ENCODE data around the gene MYLK4.

The MYLK4 gene

DNA sequence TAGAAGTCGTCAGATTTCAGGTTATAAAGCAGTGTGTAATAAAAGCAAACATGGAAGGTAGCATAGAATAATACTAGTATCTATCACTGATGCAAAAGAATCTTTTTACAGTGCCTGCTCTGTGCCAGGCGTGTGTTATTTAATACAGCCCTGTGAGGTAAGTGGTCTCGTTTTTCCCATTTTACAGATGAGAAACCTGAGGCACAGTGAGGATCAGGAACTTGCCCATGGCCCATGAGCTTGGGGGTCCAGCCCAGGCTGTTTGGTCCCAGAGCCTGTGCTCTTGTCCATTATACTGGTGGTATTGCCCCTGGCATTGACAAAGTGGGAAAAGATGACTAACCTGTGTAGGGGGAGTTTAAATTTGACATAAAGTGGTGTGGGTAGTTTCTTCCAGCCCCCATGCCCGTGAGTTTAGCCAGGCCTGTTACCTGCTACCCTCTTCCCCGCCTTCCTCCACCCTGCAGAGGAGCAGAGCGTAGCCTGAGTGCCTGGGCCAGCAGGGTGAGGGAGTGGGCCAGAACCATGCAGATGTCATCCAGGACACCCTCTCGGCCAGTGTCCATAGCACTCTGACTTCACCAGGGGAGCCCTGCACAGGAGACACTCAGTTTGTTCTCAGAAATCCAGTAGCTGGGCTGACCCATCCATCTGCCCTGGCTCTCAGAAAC is 31.1 kb upstream of the MYLK4 start:
- no peaks in the 10 kb centered on the region for H3K9me3 ChIP-seq (ENCODE audit: control insufficient read depth, insufficient read depth, low read length)
- TF ChIP-seq CTCF (IDR thresholded peaks at IDR 0.05; ENCODE audit: low read depth, low read length, poor library complexity, severe bottlenecking) (no peak), EZH2phosphoT487 (IDR thresholded peaks at IDR 0.05; ENCODE audit: borderline replicate concordance, low read length) (no peak)
- H3K79me2 ChIP-seq (ENCODE audit: control insufficient read depth, low read length), result peaks cover 91% of the 10 kb centered on the region
- no peak overlapping the region for H3K4me3 ChIP-seq (ENCODE audit: low read length)
- no peak overlapping the region for H3K27ac ChIP-seq (ENCODE audit: low read depth, low read length)
- H3K27me3 ChIP-seq (ENCODE audit: control insufficient read depth, low read length), result no peaks in the 10 kb centered on the region
- no peaks in the 10 kb centered on the region for H3K4me1 ChIP-seq (ENCODE audit: control insufficient read depth, low read length)
- H4K20me1 ChIP-seq (ENCODE audit: control insufficient read depth, insufficient read depth, low read depth, low read length), result peaks cover 13% of the 10 kb centered on the region; the same call in 1 of the 2 replicates
- peaks cover 92% of the 10 kb centered on the region for H3K36me3 ChIP-seq (ENCODE audit: control insufficient read depth, low read length)
- H3F3A ChIP-seq (ENCODE audit: control insufficient read depth, insufficient read depth), result no peaks in the 10 kb centered on the region
- H3K9me2 ChIP-seq (replicated peaks; ENCODE audit: control insufficient read depth, low read length), result no peaks in the 10 kb centered on the region
- H3K4me2 ChIP-seq (ENCODE audit: low read length), result no peak overlapping the region

GRCh38 chr6:2780102-2780737 is 29.5 kb upstream of the MYLK4 start:
- H3K4me3 ChIP-seq (ENCODE audit: low read length), result no peak overlapping the region
- H3F3A ChIP-seq (ENCODE audit: control insufficient read depth, insufficient read depth), result no peaks in the 10 kb centered on the region
- no peaks in the 10 kb centered on the region for H3K4me1 ChIP-seq (ENCODE audit: control insufficient read depth, low read length)
- H4K20me1 ChIP-seq (ENCODE audit: control insufficient read depth, insufficient read depth, low read depth, low read length), result peaks cover 5% of the 10 kb centered on the region; the same call in 1 of the 2 replicates
- H3K4me2 ChIP-seq (ENCODE audit: low read length), result no peak overlapping the region
- no peaks in the 10 kb centered on the region for H3K9me3 ChIP-seq (ENCODE audit: control insufficient read depth, insufficient read depth, low read length)
- no peaks in the 10 kb centered on the region for H3K9me2 ChIP-seq (replicated peaks; ENCODE audit: control insufficient read depth, low read length)
- H3K79me2 ChIP-seq (ENCODE audit: control insufficient read depth, low read length), result peaks cover 94% of the 10 kb centered on the region
- H3K27ac ChIP-seq (ENCODE audit: low read depth, low read length), result no peak overlapping the region
- TF ChIP-seq EZH2phosphoT487 (IDR thresholded peaks at IDR 0.05; ENCODE audit: borderline replicate concordance, low read length), result no peak
- TF ChIP-seq CTCF (IDR thresholded peaks at IDR 0.05; ENCODE audit: low read depth, low read length, poor library complexity, severe bottlenecking), result no peak
- peaks cover 88% of the 10 kb centered on the region for H3K36me3 ChIP-seq (ENCODE audit: control insufficient read depth, low read length)
- no peaks in the 10 kb centered on the region for H3K27me3 ChIP-seq (ENCODE audit: control insufficient read depth, low read length)

DNA sequence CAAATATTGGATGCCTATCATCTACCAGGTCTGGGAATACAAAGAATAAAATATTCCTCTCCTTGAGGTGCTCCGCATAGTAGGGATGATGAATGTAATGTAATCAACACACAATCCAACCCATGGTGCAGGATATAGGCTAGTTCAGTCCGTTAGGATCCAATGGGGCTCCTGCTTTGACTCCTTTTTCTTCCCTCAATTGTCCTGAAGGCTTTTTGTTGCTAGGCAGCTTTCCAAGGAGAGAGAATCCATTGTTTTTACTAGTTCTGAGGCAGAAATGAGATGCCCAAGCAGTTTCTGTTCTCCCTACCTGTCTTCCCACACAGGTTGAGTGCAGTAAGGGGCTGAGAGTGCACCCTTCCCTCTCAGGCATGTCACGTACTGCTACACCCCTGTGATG is 26.5 kb upstream of the MYLK4 start:
- H3K4me2 ChIP-seq (ENCODE audit: low read length), result no peak overlapping the region
- no peaks in the 10 kb centered on the region for H3F3A ChIP-seq (ENCODE audit: control insufficient read depth, insufficient read depth)
- H3K4me3 ChIP-seq (ENCODE audit: low read length), result no peak overlapping the region
- H3K4me1 ChIP-seq (ENCODE audit: control insufficient read depth, low read length), result no peaks in the 10 kb centered on the region
- peaks cover 91% of the 10 kb centered on the region for H3K36me3 ChIP-seq (ENCODE audit: control insufficient read depth, low read length)
- no peak overlapping the region for H3K27ac ChIP-seq (ENCODE audit: low read depth, low read length)
- H3K9me3 ChIP-seq (ENCODE audit: control insufficient read depth, insufficient read depth, low read length), result no peaks in the 10 kb centered on the region
- peaks cover 8% of the 10 kb centered on the region; the same call in 1 of the 2 replicates for H4K20me1 ChIP-seq (ENCODE audit: control insufficient read depth, insufficient read depth, low read depth, low read length)
- peaks cover 99% of the 10 kb centered on the region for H3K79me2 ChIP-seq (ENCODE audit: control insufficient read depth, low read length)
- no peaks in the 10 kb centered on the region for H3K9me2 ChIP-seq (replicated peaks; ENCODE audit: control insufficient read depth, low read length)
- no peaks in the 10 kb centered on the region for H3K27me3 ChIP-seq (ENCODE audit: control insufficient read depth, low read length)
- TF ChIP-seq CTCF (IDR thresholded peaks at IDR 0.05; ENCODE audit: low read depth, low read length, poor library complexity, severe bottlenecking) (no peak), EZH2phosphoT487 (IDR thresholded peaks at IDR 0.05; ENCODE audit: borderline replicate concordance, low read length) (no peak)
